PFSK-1 (cell line): ENCODE measurements around the gene ART4.
A peak's percentile ranks its signal among the peaks of the same experiment; 100 is the strongest.

ENCODE experiments used
- FOXP2 ChIP-seq: optimal IDR thresholded peaks from 2 replicates; pipeline ENCODE3; 2011; ENCODE audit warnings: borderline replicate concordance, control low read depth, inconsistent platforms; ENCODE audit not compliant: insufficient read depth; ENCODE audit errors: extremely low read length, extremely low read depth
- POLR2AphosphoS5 ChIP-seq: IDR thresholded peaks from 2 replicates; pipeline ENCODE4 v1.6.1; 2012; ENCODE audit warnings: low read depth, mild to moderate bottlenecking, control low read depth, low read length, moderate library complexity
- REST ChIP-seq, 2 experiments: IDR thresholded peaks; 2 replicates each; pipeline versions ENCODE4 v1.6.1 to v1.8.0; 2011 to 2012; ENCODE audit warnings: low read depth in 2 of 2, low read length in 2 of 2, control low read depth in 1 of 2, inconsistent platforms in 1 of 2, mild to moderate bottlenecking in 1 of 2, moderate library complexity in 1 of 2; ENCODE audit not compliant: insufficient read depth in 1 of 2
- SIN3A ChIP-seq: IDR thresholded peaks from 2 replicates; pipeline ENCODE4 v1.6.1; 2012; ENCODE audit warnings: mild to moderate bottlenecking, low read length, moderate library complexity, borderline replicate concordance; ENCODE audit not compliant: insufficient read depth
- TAF1 ChIP-seq: IDR thresholded peaks from 2 replicates; pipeline ENCODE4 v1.6.1; 2012; ENCODE audit warnings: low read length, control low read depth, borderline replicate concordance; ENCODE audit not compliant: insufficient read depth

Gene ART4

GRCh38 chr12:14810167-14810952 is 33.0 kb downstream of the ART4 start:
- TF ChIP-seq POLR2AphosphoS5 (no peak), SIN3A (no peak), FOXP2 (no peak), REST (IDR thresholded peaks at IDR 0.05; ENCODE audit: insufficient read depth in 1 of 2, low read depth in 2 of 2, low read length in 2 of 2) (no peak)

- no peak for TF ChIP-seq SIN3A
- TF ChIP-seq REST (IDR thresholded peaks at IDR 0.05; ENCODE audit: insufficient read depth in 1 of 2, low read depth in 2 of 2, low read length in 2 of 2) = no peak
- TF ChIP-seq POLR2AphosphoS5 = no peak
These were observed 39.5 kb downstream of the ART4 start for GRCh38 chr12:14803830-14804160.

GRCh38 chr12:14803011-14803829 is 40.1 kb downstream of the ART4 start, which contains the start of the genes C12orf60 and WBP11:
C12orf60 (plus strand) TSS chr12:14803670; CDS start chr12:14822936, 19,266 bp downstream.
WBP11 (minus strand) TSS chr12:14803478; CDS start chr12:14801383, 2,095 bp downstream.
- TF ChIP-seq POLR2AphosphoS5 (peak; percentile 92), SIN3A (peak; percentile 42; the same call in 1 of the 2 replicates), REST (IDR thresholded peaks at IDR 0.05; ENCODE audit: insufficient read depth in 1 of 2, low read depth in 2 of 2, low read length in 2 of 2) (peak in 1 of 2 experiments; percentile 52; a peak in 1 of 4 replicates), FOXP2 (no peak), TAF1 (peak; percentile 95)

GRCh38 chr12:14802721-14803010 is 40.7 kb downstream of the ART4 start:
- no peak for TF ChIP-seq POLR2AphosphoS5
- TF ChIP-seq TAF1 = no peak
- TF ChIP-seq SIN3A = no peak
- TF ChIP-seq REST (IDR thresholded peaks at IDR 0.05; ENCODE audit: insufficient read depth in 1 of 2, low read depth in 2 of 2, low read length in 2 of 2) = no peak
- no peak for TF ChIP-seq FOXP2
